ENCODE measurements around the gene PSMB8.

The PSMB8 gene

GRCh38 chr6:32796848-32797776 is 46.7 kb downstream of the PSMB8 start:
- DNase-seq = peak; percentile 70 to 93
- no peak overlapping the region for H3K27ac ChIP-seq (ENCODE audit: low read depth, low read length)
- no peak overlapping the region for H4K12ac ChIP-seq (ENCODE audit: low read depth, low read length)
- no peak overlapping the region for H3K9ac ChIP-seq (ENCODE audit: low read length)
- peak overlapping the region; percentile 18 for H4K8ac ChIP-seq (ENCODE audit: low read depth, low read length)
- no peaks in the 10 kb centered on the region for H3K79me2 ChIP-seq (ENCODE audit: control insufficient read depth, insufficient read depth, low read length, poor library complexity)
- H2BK120ac ChIP-seq (ENCODE audit: insufficient read depth, low read length, poor library complexity) = no peak overlapping the region
- H3K4me2 ChIP-seq (ENCODE audit: low read length) = peak overlapping the region; percentile 45
- no peak overlapping the region for H4K91ac ChIP-seq (ENCODE audit: low read depth, low read length)
- H2BK5ac ChIP-seq (ENCODE audit: low read depth, low read length, poor library complexity) = no peak overlapping the region
- H2BK12ac ChIP-seq (ENCODE audit: low read length) = no peak overlapping the region
- H2AK5ac ChIP-seq (ENCODE audit: low read length) = no peak overlapping the region
- no peak overlapping the region for H3K18ac ChIP-seq (ENCODE audit: low read length)
- H2AFZ ChIP-seq (ENCODE audit: insufficient read depth, low read length, poor library complexity) = no peak overlapping the region
- no CpG with 5 or more reads among the region's 30 CpGs for WGBS (ENCODE audit: extremely low coverage, insufficient coverage, insufficient read length)
- no peak overlapping the region for H3K23ac ChIP-seq (ENCODE audit: low read length)
- no peaks in the 10 kb centered on the region for H3K79me1 ChIP-seq (ENCODE audit: low read length)
- no peaks in the 10 kb centered on the region for H3K27me3 ChIP-seq (ENCODE audit: insufficient read depth, low read length)
- no peak overlapping the region for H3K4ac ChIP-seq (ENCODE audit: low read depth, low read length)
- H3K4me1 ChIP-seq (ENCODE audit: control insufficient read depth in 1 of 2, insufficient read depth in 2 of 2, low read length in 2 of 2) = peaks cover 0 to 7% of the 10 kb centered on the region in 2 experiments
- no peaks in the 10 kb centered on the region for H3K36me3 ChIP-seq (ENCODE audit: control insufficient read depth in 1 of 2, insufficient read depth in 2 of 2, low read length in 2 of 2)
- no peaks in the 10 kb centered on the region for H3K9me3 ChIP-seq (ENCODE audit: insufficient read depth, low read depth, low read length)
- H3K4me3 ChIP-seq (ENCODE audit: low read depth, low read length) = no peak overlapping the region
- H3K14ac ChIP-seq (ENCODE audit: low read length) = no peak overlapping the region

GRCh38 chr6:32794510-32794909 is 49.3 kb downstream of the PSMB8 start:
- H3K14ac ChIP-seq (ENCODE audit: low read length) = no peak overlapping the region
- H3K9me3 ChIP-seq (ENCODE audit: insufficient read depth, low read depth, low read length) = no peaks in the 10 kb centered on the region
- peaks cover 0 to 7% of the 10 kb centered on the region in 2 experiments for H3K4me1 ChIP-seq (ENCODE audit: control insufficient read depth in 1 of 2, insufficient read depth in 2 of 2, low read length in 2 of 2)
- H2BK120ac ChIP-seq (ENCODE audit: insufficient read depth, low read length, poor library complexity) = no peak overlapping the region
- H3K4me3 ChIP-seq (ENCODE audit: low read depth, low read length) = no peak overlapping the region
- no peak overlapping the region for H2AFZ ChIP-seq (ENCODE audit: insufficient read depth, low read length, poor library complexity)
- no peak overlapping the region for H3K27ac ChIP-seq (ENCODE audit: low read depth, low read length)
- no peaks in the 10 kb centered on the region for H3K36me3 ChIP-seq (ENCODE audit: control insufficient read depth in 1 of 2, insufficient read depth in 2 of 2, low read length in 2 of 2)
- no peak overlapping the region for H4K8ac ChIP-seq (ENCODE audit: low read depth, low read length)
- no peak overlapping the region for H2AK5ac ChIP-seq (ENCODE audit: low read length)
- no peaks in the 10 kb centered on the region for H3K79me2 ChIP-seq (ENCODE audit: control insufficient read depth, insufficient read depth, low read length, poor library complexity)
- no peak overlapping the region for H3K9ac ChIP-seq (ENCODE audit: low read length)
- no peak overlapping the region for H3K4ac ChIP-seq (ENCODE audit: low read depth, low read length)
- no peak for DNase-seq
- no peak overlapping the region for H2BK5ac ChIP-seq (ENCODE audit: low read depth, low read length, poor library complexity)
- no peaks in the 10 kb centered on the region for H3K79me1 ChIP-seq (ENCODE audit: low read length)
- no peak overlapping the region for H3K23ac ChIP-seq (ENCODE audit: low read length)
- no peak overlapping the region for H4K91ac ChIP-seq (ENCODE audit: low read depth, low read length)
- H3K18ac ChIP-seq (ENCODE audit: low read length) = no peak overlapping the region
- H4K12ac ChIP-seq (ENCODE audit: low read depth, low read length) = no peak overlapping the region
- no peak overlapping the region for H3K4me2 ChIP-seq (ENCODE audit: low read length)
- no CpG with 5 or more reads among the region's 2 CpGs for WGBS (ENCODE audit: extremely low coverage, insufficient coverage, insufficient read length)
- no peaks in the 10 kb centered on the region for H3K27me3 ChIP-seq (ENCODE audit: insufficient read depth, low read length)
- H2BK12ac ChIP-seq (ENCODE audit: low read length) = no peak overlapping the region

DNA sequence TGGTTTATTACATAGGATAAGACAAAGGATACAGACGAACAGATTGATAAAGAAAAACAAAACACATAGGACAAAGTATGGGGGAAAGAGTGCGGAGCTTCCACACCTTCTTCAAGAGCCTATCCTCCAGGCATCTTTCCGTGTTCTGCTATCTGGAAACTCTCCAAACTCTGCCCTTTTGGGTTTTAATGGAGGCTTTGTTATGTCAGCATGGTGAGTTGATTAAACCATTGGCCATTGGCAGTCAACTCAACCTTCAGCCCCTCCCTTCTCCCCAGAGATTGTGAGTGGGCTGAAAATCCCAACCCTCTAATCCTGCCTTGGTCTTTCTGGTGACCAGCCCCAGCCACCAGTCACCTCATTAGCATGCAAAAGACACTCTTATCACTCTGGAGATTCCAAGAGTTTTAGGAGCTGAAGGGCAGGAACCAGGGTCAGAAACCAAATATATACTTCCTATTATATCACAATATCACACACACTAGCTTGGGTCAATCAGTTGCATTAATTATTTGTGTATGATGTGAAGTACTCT is 50.9 kb downstream of the PSMB8 start:
- H3K9ac ChIP-seq (ENCODE audit: low read length) = no peak overlapping the region
- no peak overlapping the region for H3K14ac ChIP-seq (ENCODE audit: low read length)
- no peaks in the 10 kb centered on the region for H3K79me1 ChIP-seq (ENCODE audit: low read length)
- no peaks in the 10 kb centered on the region for H3K36me3 ChIP-seq (ENCODE audit: control insufficient read depth in 1 of 2, insufficient read depth in 2 of 2, low read length in 2 of 2)
- no peak overlapping the region for H3K18ac ChIP-seq (ENCODE audit: low read length)
- no peaks in the 10 kb centered on the region for H3K79me2 ChIP-seq (ENCODE audit: control insufficient read depth, insufficient read depth, low read length, poor library complexity)
- H3K27ac ChIP-seq (ENCODE audit: low read depth, low read length) = no peak overlapping the region
- H3K4me3 ChIP-seq (ENCODE audit: low read depth, low read length) = no peak overlapping the region
- no peak overlapping the region for H4K91ac ChIP-seq (ENCODE audit: low read depth, low read length)
- H3K23ac ChIP-seq (ENCODE audit: low read length) = no peak overlapping the region
- H2BK5ac ChIP-seq (ENCODE audit: low read depth, low read length, poor library complexity) = no peak overlapping the region
- no peak overlapping the region for H4K12ac ChIP-seq (ENCODE audit: low read depth, low read length)
- no peak overlapping the region for H3K4ac ChIP-seq (ENCODE audit: low read depth, low read length)
- DNase-seq = no peak
- peaks cover 0 to 7% of the 10 kb centered on the region in 2 experiments for H3K4me1 ChIP-seq (ENCODE audit: control insufficient read depth in 1 of 2, insufficient read depth in 2 of 2, low read length in 2 of 2)
- WGBS (ENCODE audit: extremely low coverage, insufficient coverage, insufficient read length) = no CpG with 5 or more reads among the region's 3 CpGs
- no peak overlapping the region for H3K4me2 ChIP-seq (ENCODE audit: low read length)
- H2AK5ac ChIP-seq (ENCODE audit: low read length) = no peak overlapping the region
- H3K27me3 ChIP-seq (ENCODE audit: insufficient read depth, low read length) = no peaks in the 10 kb centered on the region
- no peak overlapping the region for H4K8ac ChIP-seq (ENCODE audit: low read depth, low read length)
- no peaks in the 10 kb centered on the region for H3K9me3 ChIP-seq (ENCODE audit: insufficient read depth, low read depth, low read length)
- H2BK12ac ChIP-seq (ENCODE audit: low read length) = no peak overlapping the region
- H2AFZ ChIP-seq (ENCODE audit: insufficient read depth, low read length, poor library complexity) = no peak overlapping the region
- H2BK120ac ChIP-seq (ENCODE audit: insufficient read depth, low read length, poor library complexity) = no peak overlapping the region
